CD14-positive monocyte (primary cell): ENCODE data around the gene UNC5C. TPM values are rescaled to one million over a fixed set of nuclear protein-coding genes. Genes with fewer than 3 reads are reported as not detected.

Experiments used
- DNase-seq, 3 donors: peaks; one replicate each; pipeline ENCODE4 v3.0.0-alpha.2; 2011 to 2022
- H2AFZ ChIP-seq: 2 replicates; pipeline ENCODE4 v1.6.0; 2012; ENCODE audit warnings: mild to moderate bottlenecking, low read depth, low read length, inconsistent platforms; ENCODE audit not compliant: insufficient read depth, poor library complexity, severe bottlenecking
- H3K27ac ChIP-seq, 2 donors: 1 replicate in 1 of 2; 2 replicates in 1 of 2; pipeline ENCODE4 v1.5.1; 2012 to 2013; ENCODE audit warnings: low read length in 2 of 2, control low read depth in 1 of 2, inconsistent platforms in 1 of 2, low read depth in 1 of 2, mild to moderate bottlenecking in 1 of 2
- H3K27me3 ChIP-seq, 2 donors: one replicate each; pipeline versions ENCODE4 v1.6.0 to v1.6.1; 2011 to 2013; ENCODE audit warnings: low read length in 2 of 2; ENCODE audit not compliant: control insufficient read depth in 2 of 2, insufficient read depth in 2 of 2
- H3K36me3 ChIP-seq, 2 donors: replicated peaks in 1 of 2; 1 replicate in 1 of 2; 2 replicates in 1 of 2; pipeline versions ENCODE4 v1.5.1 to v1.6.1; 2012 to 2013; ENCODE audit warnings: low read length in 2 of 2, control low read depth in 1 of 2, inconsistent platforms in 1 of 2, mild to moderate bottlenecking in 1 of 2; ENCODE audit not compliant: insufficient read depth in 2 of 2, control insufficient read depth in 1 of 2
- H3K4me1 ChIP-seq, 2 donors: 1 replicate in 1 of 2; 2 replicates in 1 of 2; pipeline versions ENCODE4 v1.5.1 to v1.6.1; 2012 to 2013; ENCODE audit warnings: low read length in 2 of 2, control low read depth in 1 of 2, inconsistent platforms in 1 of 2, mild to moderate bottlenecking in 1 of 2, moderate library complexity in 1 of 2; ENCODE audit not compliant: insufficient read depth in 2 of 2, control insufficient read depth in 1 of 2
- H3K4me2 ChIP-seq: replicated peaks from 2 replicates; pipeline ENCODE3; 2012; ENCODE audit warnings: low read length, moderate library complexity, mild to moderate bottlenecking; ENCODE audit not compliant: poor library complexity, severe bottlenecking; ENCODE audit errors: extremely low read depth
- H3K4me3 ChIP-seq, 3 experiments: fragments of 200-600 bp in 1 of 3; sonication (generic) in 1 of 3; replicated peaks in 1 of 3; 1 replicate in 2 of 3; 2 replicates in 1 of 3; pipeline ENCODE4 v1.5.1; 2011 to 2013; ENCODE audit warnings: low read length in 3 of 3, mild to moderate bottlenecking in 3 of 3, control low read depth in 2 of 3, low read depth in 2 of 3, inconsistent platforms in 1 of 3, moderate library complexity in 1 of 3
- H3K79me2 ChIP-seq: 2 replicates; pipeline ENCODE4 v1.6.0; 2012; ENCODE audit warnings: mild to moderate bottlenecking, control low read depth, inconsistent platforms, low read length, moderate library complexity; ENCODE audit not compliant: insufficient read depth
- H3K9ac ChIP-seq: 2 replicates; pipeline ENCODE4 v1.6.0; 2017; ENCODE audit warnings: low read length, mild to moderate bottlenecking; ENCODE audit not compliant: insufficient read depth, poor library complexity, severe bottlenecking
- H3K9me3 ChIP-seq, 2 donors: replicated peaks in 1 of 2; 1 replicate in 1 of 2; 2 replicates in 1 of 2; pipeline versions ENCODE4 v1.5.1 to v1.6.1; 2012 to 2013; ENCODE audit warnings: low read length in 2 of 2, control low read depth in 1 of 2; ENCODE audit not compliant: control insufficient read depth in 1 of 2, insufficient read depth in 1 of 2
- H4K20me1 ChIP-seq: 2 replicates; pipeline ENCODE4 v1.6.0; 2012; ENCODE audit warnings: mild to moderate bottlenecking, low read length, control low read depth, moderate library complexity; ENCODE audit not compliant: insufficient read depth
- H3K27ac Mint-ChIP-seq, 7 donors: one replicate each; pipeline ENCODE4 v1.8.0; 2020; ENCODE audit warnings: mild to moderate bottlenecking in 7 of 7, mixed read lengths in 7 of 7, moderate library complexity in 6 of 7, inconsistent platforms in 2 of 7
- H3K27me3 Mint-ChIP-seq, 3 donors: one replicate each; pipeline ENCODE4 v1.8.0; 2021 to 2022; ENCODE audit warnings: low read depth in 3 of 3, mild to moderate bottlenecking in 3 of 3, mixed read lengths in 3 of 3, moderate library complexity in 3 of 3, inconsistent platforms in 1 of 3
- H3K36me3 Mint-ChIP-seq, 2 donors: one replicate each; pipeline ENCODE4 v1.8.0; 2020; ENCODE audit warnings: mixed read lengths in 2 of 2, inconsistent platforms in 1 of 2, mild to moderate bottlenecking in 1 of 2
- H3K4me1 Mint-ChIP-seq: one replicate; pipeline ENCODE4 v1.8.0; 2020; ENCODE audit warnings: mild to moderate bottlenecking, mixed read lengths
- H3K4me3 Mint-ChIP-seq, 2 donors: one replicate each; pipeline ENCODE4 v1.8.0; 2020; ENCODE audit warnings: mild to moderate bottlenecking in 2 of 2, mixed read lengths in 2 of 2, moderate library complexity in 1 of 2
- H3K9me3 Mint-ChIP-seq, 7 donors: one replicate each; pipeline ENCODE4 v1.8.0; 2020 to 2022; ENCODE audit warnings: mixed read lengths in 7 of 7, mild to moderate bottlenecking in 6 of 7, moderate library complexity in 6 of 7, inconsistent platforms in 2 of 7
- WGBS: methylation state at CpG from one replicate; pipeline ENCODE4 v1.1.5; 2013; ENCODE audit warnings: missing lambda C conversion rate; ENCODE audit not compliant: insufficient coverage; 5-methylcytosine and 5-hydroxymethylcytosine counted together
- intact Hi-C, 2 donors: fragments of 100-400 bp; cut with micrococcal nuclease; formaldehyde crosslinking; loops; one replicate each; pipeline versions ENCODE4 v1.15.0 to v1.15.1; 2023
- polyA plus RNA-seq, 3 donors: library from polyadenylated mRNA; depleted of rRNA in 1 of 3; unstranded in 2 of 3; stranded (reverse) in 1 of 3; fragments of 300-500 nt in 2 of 3; fragments of >200 nt in 1 of 3; fragmentation: Illumina TruSeq in 2 of 3; gene quantifications; 1 replicate in 2 of 3; 2 replicates in 1 of 3; pipeline ENCODE4 v1.2.3, GENCODE V29; 2012 to 2021
- TF ChIP-seq, protein P1 (sequence below): fragments of 200-600 bp; IDR thresholded peaks from one replicate; pipeline ENCODE4 v1.8.0; 2022; ENCODE audit warnings: antibody characterized with exemption, mild to moderate bottlenecking

The UNC5C gene
- polyA plus RNA-seq, 3 donors: 0.03 TPM; not detected in 2

DNA sequence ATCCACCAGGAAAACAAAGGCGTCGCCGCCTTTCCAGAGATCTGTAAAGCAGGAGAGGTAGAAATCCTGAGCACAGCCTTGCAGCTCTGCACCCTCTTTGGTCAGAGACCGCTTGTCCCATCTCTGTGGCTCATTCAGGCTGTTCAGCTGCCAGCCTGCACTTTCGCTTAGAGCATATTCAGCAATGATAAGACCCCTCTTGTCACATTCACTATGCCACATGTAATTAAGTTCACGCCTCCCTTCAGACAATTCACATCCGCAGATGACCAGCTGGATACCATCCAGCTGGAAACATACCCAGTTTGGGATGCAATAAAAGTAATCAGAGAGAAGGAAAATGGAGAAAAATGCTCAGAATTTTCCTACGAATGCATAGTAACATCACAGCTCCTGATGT, 335.4 kb downstream of the UNC5C start:
- peaks cover 0 to 4% (median 2%) of the 10 kb centered on the region in 3 donors for H3K27me3 Mint-ChIP-seq
- no peak for DNase-seq
- H3K9me3 Mint-ChIP-seq: no peaks in the 10 kb centered on the region
- Histone ChIP-seq H3K4me3 (no peak overlapping the region), H3K9ac (no peak overlapping the region), H3K9me3 (no peaks in the 10 kb centered on the region), H3K79me2 (no peaks in the 10 kb centered on the region), H3K27me3 (no peaks in the 10 kb centered on the region), H3K4me2 (no peak overlapping the region), H4K20me1 (no peaks in the 10 kb centered on the region), H3K36me3 (no peaks in the 10 kb centered on the region), H3K27ac (no peak overlapping the region), H2AFZ (no peak overlapping the region), H3K4me1 (peaks cover 19 to 35% of the 10 kb centered on the region in 2 donors)
- peaks cover 33% of the 10 kb centered on the region for H3K4me1 Mint-ChIP-seq
- H3K27ac Mint-ChIP-seq: no peak overlapping the region
- TF ChIP-seq, protein P1, sequence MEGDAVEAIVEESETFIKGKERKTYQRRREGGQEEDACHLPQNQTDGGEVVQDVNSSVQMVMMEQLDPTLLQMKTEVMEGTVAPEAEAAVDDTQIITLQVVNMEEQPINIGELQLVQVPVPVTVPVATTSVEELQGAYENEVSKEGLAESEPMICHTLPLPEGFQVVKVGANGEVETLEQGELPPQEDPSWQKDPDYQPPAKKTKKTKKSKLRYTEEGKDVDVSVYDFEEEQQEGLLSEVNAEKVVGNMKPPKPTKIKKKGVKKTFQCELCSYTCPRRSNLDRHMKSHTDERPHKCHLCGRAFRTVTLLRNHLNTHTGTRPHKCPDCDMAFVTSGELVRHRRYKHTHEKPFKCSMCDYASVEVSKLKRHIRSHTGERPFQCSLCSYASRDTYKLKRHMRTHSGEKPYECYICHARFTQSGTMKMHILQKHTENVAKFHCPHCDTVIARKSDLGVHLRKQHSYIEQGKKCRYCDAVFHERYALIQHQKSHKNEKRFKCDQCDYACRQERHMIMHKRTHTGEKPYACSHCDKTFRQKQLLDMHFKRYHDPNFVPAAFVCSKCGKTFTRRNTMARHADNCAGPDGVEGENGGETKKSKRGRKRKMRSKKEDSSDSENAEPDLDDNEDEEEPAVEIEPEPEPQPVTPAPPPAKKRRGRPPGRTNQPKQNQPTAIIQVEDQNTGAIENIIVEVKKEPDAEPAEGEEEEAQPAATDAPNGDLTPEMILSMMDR: no peak
- H3K36me3 Mint-ChIP-seq: no peaks in the 10 kb centered on the region
- WGBS: 100% methylated on average over 5 of the region's 8 CpGs
- no peak overlapping the region for H3K4me3 Mint-ChIP-seq
- intact Hi-C loops: no loop called here

DNA sequence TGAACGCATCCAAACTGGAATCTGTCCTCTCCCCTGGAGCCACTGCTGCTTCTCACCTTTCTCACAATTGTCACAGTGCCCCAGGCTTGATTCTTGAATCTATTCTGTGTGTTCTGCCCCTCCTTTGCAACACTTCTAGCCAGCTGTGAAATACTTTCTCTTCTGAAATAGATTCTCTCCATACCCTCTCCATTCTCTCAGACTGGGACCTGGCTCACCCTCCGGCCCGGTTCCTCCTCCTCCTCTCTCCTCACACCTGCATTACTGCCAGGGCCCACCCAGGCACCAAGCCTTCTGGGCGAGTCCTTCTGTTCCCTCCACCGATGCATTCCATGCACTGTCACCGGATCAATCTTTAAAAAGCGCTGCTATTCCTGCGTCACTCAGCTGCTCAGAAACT, 336.1 kb downstream of the UNC5C start:
- TF ChIP-seq, protein P1: no peak
- H3K4me2 ChIP-seq: peak overlapping the region; percentile 56
- Mint-ChIP-seq H3K9me3 (no peaks in the 10 kb centered on the region), H3K27ac (peak overlapping the region in 5 of 7 donors; percentile 16 to 75 (median 46)), H3K4me1 (peaks cover 33% of the 10 kb centered on the region), H3K36me3 (no peaks in the 10 kb centered on the region), H3K27me3 (peaks cover 0 to 4% (median 2%) of the 10 kb centered on the region in 3 donors), H3K4me3 (peak overlapping the region; percentile 56 to 91)
- H3K79me2 ChIP-seq: no peaks in the 10 kb centered on the region
- 79% methylated on average over 5 of the region's 8 CpGs for WGBS
- no peak overlapping the region for H3K27ac ChIP-seq
- peaks cover 19 to 35% of the 10 kb centered on the region in 2 donors for H3K4me1 ChIP-seq
- H2AFZ ChIP-seq: peak overlapping the region; percentile 65
- no peaks in the 10 kb centered on the region for H4K20me1 ChIP-seq
- peak overlapping the region in 1 of 3 experiments; percentile 50 for H3K4me3 ChIP-seq
- intact Hi-C loops: no loop called here
- H3K9ac ChIP-seq: no peak overlapping the region
- H3K9me3 ChIP-seq: no peaks in the 10 kb centered on the region
- no peaks in the 10 kb centered on the region for H3K27me3 ChIP-seq
- H3K36me3 ChIP-seq: no peaks in the 10 kb centered on the region
- no peak for DNase-seq
